ENCODE data around the gene GPR179. TPM values are rescaled to one million over a fixed set of nuclear protein-coding genes. Genes with fewer than 3 reads are reported as not detected.

Gene GPR179
- polyA plus RNA-seq, 6 donors from 2014 or later = not detected

DNA sequence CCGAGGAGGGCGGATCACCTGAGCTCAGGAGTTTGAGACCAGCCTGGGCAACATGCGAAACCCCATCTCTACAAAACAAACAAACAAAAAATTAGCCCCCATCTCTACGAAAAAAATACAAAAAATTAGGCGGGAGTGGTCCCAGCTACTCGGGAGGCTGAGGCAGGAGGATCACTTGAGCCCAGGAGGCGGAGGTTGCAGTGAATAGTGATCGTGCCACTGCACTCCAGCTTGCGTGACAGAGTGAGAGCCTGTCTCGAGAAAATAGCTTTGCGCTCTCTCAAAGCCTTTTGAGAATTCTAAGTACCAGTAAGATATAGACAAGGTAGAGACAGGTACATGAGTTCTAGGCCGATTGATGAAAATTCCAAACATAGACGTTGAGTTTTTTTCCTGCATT, 9.9 kb upstream of the GPR179 start:
- no peak overlapping the region for H3K27ac Mint-ChIP-seq
- no peak for ATAC-seq (ENCODE audit: low read depth in 2 of 2)
- H3K4me1 Mint-ChIP-seq = peaks cover 32 to 58% (median 51%) of the 10 kb centered on the region in 3 donors
- H3K27me3 Mint-ChIP-seq = no peaks in the 10 kb centered on the region
- no peaks in the 10 kb centered on the region for H3K36me3 Mint-ChIP-seq
- H3K4me3 Mint-ChIP-seq = peak overlapping the region in 7 of 8 donors; percentile 82 to 93 (median 90)
- H3K9me3 Mint-ChIP-seq = no peaks in the 10 kb centered on the region
- DNase-seq = no peak

DNA sequence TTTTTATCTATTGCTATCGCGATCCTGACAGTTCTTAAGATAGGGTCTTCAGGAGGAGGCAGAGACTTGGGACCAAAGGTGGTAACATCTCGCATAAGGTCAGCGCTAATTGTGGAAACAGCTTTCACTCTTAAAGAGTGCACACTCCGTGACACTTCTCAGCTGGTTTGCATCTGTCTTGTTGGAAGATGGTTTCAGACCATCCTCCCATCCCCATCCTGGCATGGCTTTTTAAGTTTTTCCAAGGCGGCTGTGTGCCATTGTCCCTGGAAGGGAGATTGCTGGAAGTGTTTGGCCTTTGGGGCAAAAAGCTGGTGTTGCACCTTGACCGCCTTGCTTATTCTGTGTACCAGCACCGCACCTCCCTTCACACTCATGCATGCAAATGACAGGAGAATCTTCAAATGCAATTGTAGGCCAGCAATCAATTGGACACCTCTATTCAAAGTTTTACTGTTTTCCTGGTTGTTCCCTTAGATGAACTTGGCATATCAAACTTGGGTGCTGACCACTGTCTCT, 9.4 kb upstream of the GPR179 start:
- peaks cover 32 to 57% (median 51%) of the 10 kb centered on the region in 3 donors for H3K4me1 Mint-ChIP-seq

GRCh38 chr17:38352245-38353085, 8.7 kb upstream of the GPR179 start:
- H3K9me3 Mint-ChIP-seq = no peaks in the 10 kb centered on the region
- no peaks in the 10 kb centered on the region for H3K36me3 Mint-ChIP-seq
- ATAC-seq (ENCODE audit: low read depth in 2 of 2) = no peak
- H3K4me1 Mint-ChIP-seq = peaks cover 32 to 50% (median 47%) of the 10 kb centered on the region in 3 donors
- peak overlapping the region in 4 of 6 donors; percentile 54 to 91 (median 60) for H3K27ac Mint-ChIP-seq
- no peaks in the 10 kb centered on the region for H3K27me3 Mint-ChIP-seq
- peak; percentile 13 for DNase-seq
- H3K4me3 Mint-ChIP-seq = peak overlapping the region; percentile 81 to 93 (median 89)

More for the DNA sequence above, 9.4 kb upstream of the GPR179 start:
- Mint-ChIP-seq H3K9me3 (no peaks in the 10 kb centered on the region), H3K36me3 (no peaks in the 10 kb centered on the region), H3K27ac (peak overlapping the region in 3 of 6 donors; percentile 57 to 91 (median 62)), H3K27me3 (no peaks in the 10 kb centered on the region), H3K4me3 (peak overlapping the region; percentile 81 to 93 (median 89))
- no peak for DNase-seq
- ATAC-seq (ENCODE audit: low read depth in 2 of 2) = no peak

GRCh38 chr17:38351412-38352222, 7.9 kb upstream of the GPR179 start, which contains the start of gene SOCS7:
TSS of gene SOCS7 (plus strand) at chr17:38351844. CDS start at chr17:38352053, 209 bp downstream.
- peak within 1 kb of the TSS; percentile 77 to 96 (median 94) for H3K27ac Mint-ChIP-seq
- peak; percentile 90 to 91 for ATAC-seq (ENCODE audit: low read depth in 2 of 2)
- H3K4me1 Mint-ChIP-seq = peaks cover 28 to 43% (median 42%) of the 10 kb centered on the region in 3 donors
- DNase-seq = peak; percentile 90
- H3K27me3 Mint-ChIP-seq = no peaks in the 10 kb centered on the region
- H3K36me3 Mint-ChIP-seq = no peaks in the 10 kb centered on the region
- H3K4me3 Mint-ChIP-seq = peak within 1 kb of the TSS; percentile 87 to 97 (median 94)
- H3K9me3 Mint-ChIP-seq = no peaks in the 10 kb centered on the region

- ATAC-seq (ENCODE audit: low read depth in 2 of 2) (no peak), DNase-seq (no peak)
- Mint-ChIP-seq H3K4me1 (peaks cover 23 to 37% (median 32%) of the 10 kb centered on the region in 3 donors), H3K27me3 (peaks cover 0 to 4% (median 4%) of the 10 kb centered on the region in 3 donors), H3K36me3 (no peaks in the 10 kb centered on the region), H3K4me3 (peak overlapping the region in 6 of 8 donors; percentile 10 to 92 (median 58)), H3K9me3 (no peaks in the 10 kb centered on the region), H3K27ac (peak overlapping the region in 2 of 6 donors; percentile 4 to 84)
Measured at GRCh38 chr17:38350035-38350434, 6.3 kb upstream of the GPR179 start.

DNA sequence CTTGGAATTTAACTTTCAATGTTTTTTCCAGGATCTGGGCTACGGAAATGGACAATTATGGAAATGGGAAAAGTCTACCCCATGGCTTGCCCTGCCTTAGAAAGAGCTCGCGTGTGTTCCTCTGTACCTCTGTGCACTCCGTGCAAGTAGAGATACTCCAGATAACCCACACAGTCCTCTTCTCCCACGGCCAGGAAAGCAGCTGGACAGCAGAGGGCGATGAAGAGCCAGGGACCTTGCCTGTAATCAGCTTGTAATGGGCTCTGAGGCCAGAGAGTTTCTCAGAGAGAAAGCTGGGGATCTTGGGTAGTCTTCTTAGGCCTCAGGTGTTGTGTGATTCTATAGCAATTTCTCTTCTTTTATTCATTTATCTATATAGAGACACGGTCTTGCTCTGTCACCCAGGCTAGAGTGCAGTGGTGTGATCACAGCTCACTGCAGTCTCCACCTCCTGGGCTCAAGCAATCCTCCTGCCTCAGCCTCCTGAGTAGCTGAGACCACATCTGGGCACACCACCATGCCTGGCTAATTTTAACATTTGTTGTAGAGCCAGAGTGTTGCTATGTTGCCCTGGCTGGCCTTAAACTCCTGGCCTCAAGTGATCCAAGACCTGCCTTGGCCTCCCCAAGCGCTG, 5.5 kb upstream of the GPR179 start:
- peak overlapping the region in 1 of 6 donors; percentile 30 for H3K27ac Mint-ChIP-seq
- H3K4me1 Mint-ChIP-seq = peaks cover 18 to 30% (median 23%) of the 10 kb centered on the region in 3 donors
- DNase-seq = peak; percentile 71
- H3K36me3 Mint-ChIP-seq = no peaks in the 10 kb centered on the region
- H3K27me3 Mint-ChIP-seq = peaks cover 4 to 10% (median 7%) of the 10 kb centered on the region in 3 donors
- H3K4me3 Mint-ChIP-seq = peak overlapping the region in 2 of 8 donors; percentile 72 to 92
- peak; percentile 51 to 61 for ATAC-seq (ENCODE audit: low read depth in 2 of 2)
- H3K9me3 Mint-ChIP-seq = no peaks in the 10 kb centered on the region

- DNase-seq (no peak), ATAC-seq (ENCODE audit: low read depth in 2 of 2) (no peak)
- Mint-ChIP-seq H3K4me3 (no peak overlapping the region), H3K36me3 (no peaks in the 10 kb centered on the region), H3K27ac (peak overlapping the region in 1 of 6 donors; percentile 72), H3K4me1 (peaks cover 6 to 9% (median 8%) of the 10 kb centered on the region in 3 donors), H3K9me3 (no peaks in the 10 kb centered on the region), H3K27me3 (peaks cover 7 to 26% (median 15%) of the 10 kb centered on the region in 3 donors)
Measured at GRCh38 chr17:38345743-38346142, 2.0 kb upstream of the GPR179 start.

GRCh38 chr17:38344420-38344745, 627 bp upstream of the GPR179 start:
- ATAC-seq (ENCODE audit: low read depth in 2 of 2) = no peak
- H3K9me3 Mint-ChIP-seq = no peaks in the 10 kb centered on the region
- H3K4me1 Mint-ChIP-seq = peaks cover 4 to 6% (median 6%) of the 10 kb centered on the region in 3 donors

DNA sequence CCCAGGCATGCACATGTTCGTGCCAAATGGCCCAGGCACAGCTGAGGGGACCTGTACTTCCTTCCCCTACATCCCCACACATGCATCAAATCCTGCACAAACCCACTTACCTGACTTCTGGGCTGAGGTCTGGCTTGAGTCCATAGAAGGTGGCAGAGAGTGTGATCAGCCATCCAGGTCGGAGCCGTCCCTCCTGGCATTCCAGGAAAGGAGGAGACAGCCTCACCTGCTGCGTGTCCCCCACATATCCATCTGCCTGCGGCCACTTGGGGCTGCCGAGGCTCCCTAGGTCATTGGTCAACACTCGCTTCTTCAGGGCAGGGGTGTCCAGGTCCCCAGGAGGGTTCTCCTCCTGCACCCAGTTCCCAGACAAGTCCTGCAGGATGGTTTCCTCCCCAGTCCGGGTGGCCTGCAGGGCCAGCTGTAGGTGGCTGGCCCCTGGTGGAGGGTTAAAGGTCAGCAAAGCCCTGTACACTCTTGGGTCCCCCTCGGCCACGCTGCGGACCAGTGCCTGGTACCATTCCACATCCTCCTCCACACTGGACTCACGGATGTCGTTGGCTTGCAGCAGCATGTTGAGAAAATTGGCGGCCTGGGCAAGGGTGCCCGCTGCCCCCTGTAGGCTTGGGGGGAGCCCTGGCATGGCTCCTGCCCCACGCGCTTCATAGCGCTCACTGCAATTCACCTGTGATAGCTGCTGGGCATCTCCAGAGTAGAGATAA, 709 bp downstream of the GPR179 start:
- Mint-ChIP-seq H3K9me3 (no peaks in the 10 kb centered on the region), H3K27ac (no peak overlapping the region), H3K4me3 (no peak overlapping the region), H3K36me3 (no peaks in the 10 kb centered on the region), H3K4me1 (no peaks in the 10 kb centered on the region), H3K27me3 (peaks cover 7 to 26% (median 15%) of the 10 kb centered on the region in 3 donors)
- ATAC-seq (ENCODE audit: low read depth in 2 of 2) (no peak), DNase-seq (no peak)

More at GRCh38 chr17:38344420-38344745, 627 bp upstream of the GPR179 start:
- H3K27ac Mint-ChIP-seq = no peak overlapping the region
- H3K4me3 Mint-ChIP-seq = no peak overlapping the region
- peaks cover 7 to 26% (median 15%) of the 10 kb centered on the region in 3 donors for H3K27me3 Mint-ChIP-seq
- H3K36me3 Mint-ChIP-seq = no peaks in the 10 kb centered on the region
- DNase-seq = no peak

DNA sequence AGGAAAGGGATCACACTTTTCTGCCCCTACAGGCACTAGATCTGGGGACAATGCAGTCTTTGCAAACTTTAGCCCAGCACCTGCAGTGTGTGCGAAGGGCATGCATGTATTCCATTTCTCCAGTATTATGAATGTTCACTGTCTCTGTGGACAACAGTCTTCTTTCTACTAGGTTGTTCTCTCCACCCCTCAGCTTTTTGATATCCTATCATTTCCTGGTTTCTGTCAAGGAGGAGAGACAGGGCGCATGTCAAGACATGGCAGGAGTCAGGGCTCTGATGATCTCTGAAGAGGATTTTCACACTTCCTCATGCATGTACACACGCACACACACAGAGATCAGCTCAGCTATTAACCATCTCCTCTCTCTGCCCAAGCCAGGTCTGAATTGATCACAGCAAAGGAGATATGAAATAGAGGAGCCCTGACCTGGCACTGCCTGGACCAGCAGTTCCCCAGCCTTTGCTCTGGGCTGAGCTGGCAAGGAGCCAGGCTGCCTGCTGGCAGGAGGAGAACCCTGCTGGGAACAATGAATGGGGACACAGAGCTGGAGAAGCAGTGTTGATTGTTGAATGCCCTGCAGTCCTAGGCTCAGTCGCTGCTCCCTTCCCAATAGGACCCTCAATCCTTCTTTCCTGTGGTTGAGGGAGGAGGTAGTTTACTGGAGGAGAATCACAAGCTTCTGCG, 2.6 kb downstream of the GPR179 start:
- Mint-ChIP-seq H3K36me3 (no peaks in the 10 kb centered on the region), H3K27me3 (peaks cover 11 to 31% (median 21%) of the 10 kb centered on the region in 3 donors), H3K9me3 (no peaks in the 10 kb centered on the region), H3K27ac (no peak overlapping the region), H3K4me3 (no peak overlapping the region), H3K4me1 (no peaks in the 10 kb centered on the region)
- no peak for ATAC-seq (ENCODE audit: low read depth in 2 of 2)
- DNase-seq = no peak

GRCh38 chr17:38339891-38340290, 3.9 kb downstream of the GPR179 start:
- Mint-ChIP-seq H3K4me3 (no peak overlapping the region), H3K27ac (no peak overlapping the region), H3K27me3 (peaks cover 10 to 27% (median 22%) of the 10 kb centered on the region in 3 donors), H3K9me3 (no peaks in the 10 kb centered on the region), H3K4me1 (no peaks in the 10 kb centered on the region), H3K36me3 (no peaks in the 10 kb centered on the region)
- no peak for DNase-seq
- no peak for ATAC-seq (ENCODE audit: low read depth in 2 of 2)

DNA sequence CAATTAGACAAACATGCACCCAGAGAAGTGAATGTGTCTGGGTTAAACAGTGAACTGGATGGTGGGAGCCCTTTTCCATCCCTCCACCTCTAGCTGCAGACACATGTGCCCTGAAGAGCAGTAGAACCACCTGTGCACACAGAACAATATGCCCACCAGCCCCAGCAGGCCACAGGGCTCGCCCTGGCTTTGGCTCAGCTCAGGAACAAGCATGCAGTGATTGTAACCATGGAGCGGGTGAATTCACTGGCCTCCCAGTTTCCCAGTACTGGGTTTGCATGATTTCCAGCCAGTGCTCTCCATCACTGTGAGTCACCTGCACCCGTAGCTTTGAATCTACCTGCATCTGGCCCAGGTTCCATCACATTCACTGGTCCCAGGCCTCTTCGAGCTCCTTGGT, 5.2 kb downstream of the GPR179 start:
- Mint-ChIP-seq H3K36me3 (no peaks in the 10 kb centered on the region), H3K4me1 (no peaks in the 10 kb centered on the region), H3K9me3 (no peaks in the 10 kb centered on the region), H3K27ac (peak overlapping the region in 2 of 6 donors; percentile 39 to 73), H3K27me3 (peaks cover 10 to 22% (median 18%) of the 10 kb centered on the region in 3 donors), H3K4me3 (no peak overlapping the region)
- DNase-seq = no peak
- no peak for ATAC-seq (ENCODE audit: low read depth in 2 of 2)
